Cardiac fibroblast (primary cell): ENCODE measurements around the gene RREB1.

Experiments
- DNase-seq, 2 donors: peaks; one replicate each; pipeline versions ENCODE4 v3.0.0 to v3.0.0-alpha.2; 2010; ENCODE audit warnings: low read depth in 2 of 2
- H3K4me3 ChIP-seq, 2 donors: replicated peaks in 1 of 2; 1 replicate in 1 of 2; 2 replicates in 1 of 2; pipeline ENCODE4 v1.5.1; 2011; ENCODE audit warnings: low read depth in 2 of 2, low read length in 2 of 2, mild to moderate bottlenecking in 2 of 2, moderate library complexity in 1 of 2
- TF ChIP-seq, protein P1 (sequence below): IDR thresholded peaks from one replicate; pipeline ENCODE4 v1.5.1; 2011; ENCODE audit warnings: low read depth, mild to moderate bottlenecking, low read length, inconsistent platforms

Gene RREB1

DNA sequence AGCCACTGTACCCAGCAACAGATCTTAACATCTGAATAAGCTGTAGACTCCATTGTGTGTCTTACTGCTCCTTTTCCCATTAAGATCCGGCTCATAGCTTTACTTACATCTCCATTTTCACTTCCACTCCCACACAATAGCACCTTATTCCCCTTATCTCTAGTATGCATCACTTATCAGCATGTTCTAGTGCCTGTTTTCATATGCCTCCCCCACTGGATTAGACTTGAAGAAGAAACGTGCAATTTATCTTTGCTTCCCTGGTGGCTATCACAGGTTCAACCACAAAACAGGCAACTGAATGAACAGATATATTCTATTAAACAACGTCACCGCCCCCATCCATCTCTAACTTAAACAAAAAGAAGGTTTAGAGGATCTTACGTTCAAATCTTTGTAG lies 193.2 kb downstream of the RREB1 start:
- no peak for DNase-seq
- H3K4me3 ChIP-seq: no peak overlapping the region
- TF ChIP-seq, protein P1, sequence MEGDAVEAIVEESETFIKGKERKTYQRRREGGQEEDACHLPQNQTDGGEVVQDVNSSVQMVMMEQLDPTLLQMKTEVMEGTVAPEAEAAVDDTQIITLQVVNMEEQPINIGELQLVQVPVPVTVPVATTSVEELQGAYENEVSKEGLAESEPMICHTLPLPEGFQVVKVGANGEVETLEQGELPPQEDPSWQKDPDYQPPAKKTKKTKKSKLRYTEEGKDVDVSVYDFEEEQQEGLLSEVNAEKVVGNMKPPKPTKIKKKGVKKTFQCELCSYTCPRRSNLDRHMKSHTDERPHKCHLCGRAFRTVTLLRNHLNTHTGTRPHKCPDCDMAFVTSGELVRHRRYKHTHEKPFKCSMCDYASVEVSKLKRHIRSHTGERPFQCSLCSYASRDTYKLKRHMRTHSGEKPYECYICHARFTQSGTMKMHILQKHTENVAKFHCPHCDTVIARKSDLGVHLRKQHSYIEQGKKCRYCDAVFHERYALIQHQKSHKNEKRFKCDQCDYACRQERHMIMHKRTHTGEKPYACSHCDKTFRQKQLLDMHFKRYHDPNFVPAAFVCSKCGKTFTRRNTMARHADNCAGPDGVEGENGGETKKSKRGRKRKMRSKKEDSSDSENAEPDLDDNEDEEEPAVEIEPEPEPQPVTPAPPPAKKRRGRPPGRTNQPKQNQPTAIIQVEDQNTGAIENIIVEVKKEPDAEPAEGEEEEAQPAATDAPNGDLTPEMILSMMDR: no peak
